ENCODE measurements around the gene TNRC6A. TPM values are rescaled to one million over a fixed set of nuclear protein-coding genes. Genes with fewer than 3 reads are reported as not detected.

The TNRC6A gene
- total and polyA plus RNA-seq, 3 experiments from 2014 or later, result 11.4 to 44.0 (median 40.4) TPM

DNA sequence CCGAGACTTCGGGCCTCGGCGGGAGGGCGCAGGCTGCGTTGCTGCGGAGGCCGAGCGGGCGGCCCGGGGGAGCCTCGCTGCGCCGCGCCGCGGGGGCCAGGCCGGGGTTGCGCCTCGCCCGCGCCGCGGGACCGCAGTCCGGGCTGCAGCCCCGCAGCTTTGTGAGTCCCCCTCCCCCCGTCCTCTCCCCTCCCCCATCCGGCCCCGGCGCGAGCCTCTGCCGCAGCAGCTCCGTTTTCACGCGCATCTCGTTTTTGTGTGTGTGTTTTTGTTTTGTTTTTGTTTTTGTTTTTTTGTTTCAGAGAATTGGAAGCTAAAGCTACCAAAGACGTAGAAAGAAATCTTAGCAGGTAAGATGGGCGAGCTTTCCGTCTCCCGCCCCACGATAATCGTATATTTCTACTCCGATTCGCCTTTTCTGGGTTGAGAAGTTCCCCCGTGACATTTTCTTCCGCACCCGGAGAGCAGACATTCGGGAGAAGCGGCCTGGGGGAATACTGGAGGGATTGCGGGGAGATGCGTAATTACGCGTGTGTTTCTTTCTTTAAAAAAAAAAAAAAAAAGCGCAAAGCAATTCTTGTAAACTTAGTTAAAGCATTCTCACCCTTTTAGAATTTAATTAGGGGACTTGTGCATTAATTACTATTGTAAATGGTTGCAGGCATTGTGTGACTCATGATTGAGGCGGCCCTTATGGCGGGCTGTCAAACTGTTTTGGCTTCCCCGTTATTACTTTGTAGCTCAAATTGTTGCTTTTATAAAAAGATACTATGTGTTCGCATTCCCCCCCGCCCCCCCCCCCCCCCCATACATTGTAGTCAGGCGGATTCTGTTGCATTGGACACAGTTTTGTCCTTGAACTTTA is 732 bp downstream of the TNRC6A start:
- Histone ChIP-seq H3K4me1 (ENCODE audit: insufficient read depth, low read length) (peaks cover 37% of the 10 kb centered on the region), H3K27ac (ENCODE audit: low read depth, low read length) (peak overlapping the region; percentile 95), H3K9me3 (ENCODE audit: low read length) (no peaks in the 10 kb centered on the region), H3K4me3 (ENCODE audit: low read length) (peak overlapping the region; percentile 94), H3K36me3 (ENCODE audit: insufficient read depth, low read length) (no peaks in the 10 kb centered on the region), H3K27me3 (ENCODE audit: insufficient read depth, low read length, poor library complexity, severe bottlenecking) (no peaks in the 10 kb centered on the region)
- H3K27me3 Mint-ChIP-seq, result peaks cover 0 to 6% of the 10 kb centered on the region in 2 donors
- H3K27ac Mint-ChIP-seq, result peak overlapping the region; percentile 94 to 99 (median 98)
- peaks cover 0 to 3% (median 0%) of the 10 kb centered on the region in 5 donors for H3K9me3 Mint-ChIP-seq
- ChIA-PET CTCF (interaction anchor here (1.3 kb wide), 1 partner anchor 13 kb away, joined by 3 read pairs; no protein-coding TSS in a partner anchor), POLR2A (interaction anchor here (0.6 to 1.2 kb wide), 9 partner anchors 9 to 1226 kb away, joined by 3 to 6 read pairs (median 4); partner anchors contain the start of gene ARHGAP17)
- peaks cover 46 to 67% (median 59%) of the 10 kb centered on the region in 3 donors for H3K4me1 Mint-ChIP-seq
- peak in 3 of 5 donors; percentile 26 to 57 (median 27) for DNase-seq
- H3K36me3 Mint-ChIP-seq, result peaks cover 0 to 37% (median 5%) of the 10 kb centered on the region in 3 donors
- peak overlapping the region; percentile 93 to 100 (median 98) for H3K4me3 Mint-ChIP-seq

DNA sequence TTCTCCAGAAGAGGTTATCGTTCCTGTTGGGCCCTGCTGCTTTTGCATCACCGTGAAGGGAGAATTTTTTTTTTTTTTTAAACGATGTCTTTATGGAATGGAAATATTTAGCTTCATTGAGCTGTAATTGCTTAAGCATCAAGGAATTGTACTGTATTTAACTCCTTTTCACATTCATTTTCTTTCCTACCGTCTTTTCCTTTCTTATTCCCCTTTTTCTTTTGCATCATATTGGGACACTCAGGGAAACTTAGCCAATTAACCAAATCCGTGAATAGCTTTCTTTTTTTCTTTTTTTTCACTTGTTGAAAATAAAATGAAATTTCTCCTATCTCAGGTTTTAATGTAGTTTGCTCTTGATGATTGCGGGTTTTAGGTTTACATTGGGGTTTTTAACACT is 1.5 kb downstream of the TNRC6A start:
- Mint-ChIP-seq H3K4me3 (peak overlapping the region; percentile 88 to 100 (median 98)), H3K36me3 (peaks cover 0 to 37% (median 5%) of the 10 kb centered on the region in 3 donors), H3K27ac (peak overlapping the region; percentile 61 to 99 (median 90)), H3K27me3 (peaks cover 0 to 6% of the 10 kb centered on the region in 2 donors), H3K9me3 (peaks cover 0 to 3% (median 0%) of the 10 kb centered on the region in 5 donors), H3K4me1 (peaks cover 51 to 73% (median 66%) of the 10 kb centered on the region in 3 donors)
- CTCF ChIA-PET, result interaction anchor here (1.3 kb wide), 1 partner anchor 12 kb away, joined by 3 read pairs; no protein-coding TSS in a partner anchor
- POLR2A ChIA-PET, result interaction anchor here (0.7 to 1.1 kb wide), 2 partner anchors 11 to 41 kb away, joined by 3 read pairs; no protein-coding TSS in a partner anchor
- H3K27me3 ChIP-seq (ENCODE audit: insufficient read depth, low read length, poor library complexity, severe bottlenecking), result no peaks in the 10 kb centered on the region
- no peak overlapping the region for H3K27ac ChIP-seq (ENCODE audit: low read depth, low read length)
- H3K4me1 ChIP-seq (ENCODE audit: insufficient read depth, low read length), result peaks cover 43% of the 10 kb centered on the region
- no peaks in the 10 kb centered on the region for H3K9me3 ChIP-seq (ENCODE audit: low read length)
- no peaks in the 10 kb centered on the region for H3K36me3 ChIP-seq (ENCODE audit: insufficient read depth, low read length)
- DNase-seq, result no peak
- peak overlapping the region; percentile 94 for H3K4me3 ChIP-seq (ENCODE audit: low read length)

- H3K27ac ChIP-seq (ENCODE audit: low read depth, low read length), result peak overlapping the region; percentile 2
- POLR2A ChIA-PET, result interaction anchor here (0.5 kb wide), 1 partner anchor 189 kb away, joined by 3 read pairs; no protein-coding TSS in a partner anchor
- H3K27me3 ChIP-seq (ENCODE audit: insufficient read depth, low read length, poor library complexity, severe bottlenecking), result no peaks in the 10 kb centered on the region
- H3K4me1 ChIP-seq (ENCODE audit: insufficient read depth, low read length), result peaks cover 52% of the 10 kb centered on the region
- Mint-ChIP-seq H3K36me3 (peaks cover 0 to 40% (median 5%) of the 10 kb centered on the region in 3 donors), H3K4me1 (peaks cover 61 to 83% (median 76%) of the 10 kb centered on the region in 3 donors), H3K27ac (peak overlapping the region; percentile 14 to 99 (median 58)), H3K9me3 (peaks cover 0 to 3% (median 0%) of the 10 kb centered on the region in 5 donors), H3K4me3 (peak overlapping the region; percentile 0 to 98 (median 67)), H3K27me3 (peaks cover 0 to 6% of the 10 kb centered on the region in 2 donors)
- no peaks in the 10 kb centered on the region for H3K9me3 ChIP-seq (ENCODE audit: low read length)
- CTCF ChIA-PET, result no interaction called here
- peak overlapping the region; percentile 5 for H3K4me3 ChIP-seq (ENCODE audit: low read length)
- no peaks in the 10 kb centered on the region for H3K36me3 ChIP-seq (ENCODE audit: insufficient read depth, low read length)
- DNase-seq, result peak in 1 of 5 donors; percentile 43
Observed at GRCh38 chr16:24731722-24732419, 2.4 kb downstream of the TNRC6A start.

DNA sequence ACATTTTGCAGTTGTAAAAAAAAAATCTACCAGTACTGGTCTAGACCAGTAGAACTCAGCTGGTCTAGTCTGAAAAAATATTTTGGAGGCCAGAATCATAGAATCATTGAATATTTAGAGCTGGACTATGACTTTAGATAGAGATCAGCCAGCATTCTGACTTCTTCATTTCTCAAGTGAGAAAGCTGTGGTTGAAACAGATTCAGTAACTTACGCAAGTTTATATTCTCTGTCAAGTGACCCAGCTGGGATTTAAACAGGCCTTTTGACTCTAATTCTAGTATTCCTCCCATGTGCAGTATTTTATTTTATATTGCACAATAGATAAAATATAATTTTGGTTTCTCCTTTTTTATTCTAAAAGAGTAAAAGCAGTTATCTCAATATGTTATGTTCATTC is 4.9 kb downstream of the TNRC6A start:
- no peak overlapping the region for H3K4me3 ChIP-seq (ENCODE audit: low read length)
- H3K4me3 Mint-ChIP-seq, result no peak overlapping the region
- peaks cover 70% of the 10 kb centered on the region for H3K4me1 ChIP-seq (ENCODE audit: insufficient read depth, low read length)
- peaks cover 74 to 92% (median 89%) of the 10 kb centered on the region in 3 donors for H3K4me1 Mint-ChIP-seq
- H3K27ac Mint-ChIP-seq, result peak overlapping the region in 2 of 8 donors; percentile 54 to 87
- H3K9me3 Mint-ChIP-seq, result no peaks in the 10 kb centered on the region
- H3K9me3 ChIP-seq (ENCODE audit: low read length), result no peaks in the 10 kb centered on the region
- H3K27me3 ChIP-seq (ENCODE audit: insufficient read depth, low read length, poor library complexity, severe bottlenecking), result no peaks in the 10 kb centered on the region
- no peak overlapping the region for H3K27ac ChIP-seq (ENCODE audit: low read depth, low read length)
- no peaks in the 10 kb centered on the region for H3K36me3 ChIP-seq (ENCODE audit: insufficient read depth, low read length)
- DNase-seq, result no peak
- POLR2A ChIA-PET, result no interaction called here
- no peaks in the 10 kb centered on the region for H3K27me3 Mint-ChIP-seq
- peaks cover 0 to 46% (median 5%) of the 10 kb centered on the region in 3 donors for H3K36me3 Mint-ChIP-seq
- CTCF ChIA-PET, result interaction anchor here (0.6 kb wide), 1 partner anchor 15 kb away, joined by 3 read pairs; no protein-coding TSS in a partner anchor

- CTCF ChIA-PET, result no interaction called here
- peaks cover 78% of the 10 kb centered on the region for H3K4me1 ChIP-seq (ENCODE audit: insufficient read depth, low read length)
Observed at GRCh38 chr16:24736758-24737157, 7.3 kb downstream of the TNRC6A start.

DNA sequence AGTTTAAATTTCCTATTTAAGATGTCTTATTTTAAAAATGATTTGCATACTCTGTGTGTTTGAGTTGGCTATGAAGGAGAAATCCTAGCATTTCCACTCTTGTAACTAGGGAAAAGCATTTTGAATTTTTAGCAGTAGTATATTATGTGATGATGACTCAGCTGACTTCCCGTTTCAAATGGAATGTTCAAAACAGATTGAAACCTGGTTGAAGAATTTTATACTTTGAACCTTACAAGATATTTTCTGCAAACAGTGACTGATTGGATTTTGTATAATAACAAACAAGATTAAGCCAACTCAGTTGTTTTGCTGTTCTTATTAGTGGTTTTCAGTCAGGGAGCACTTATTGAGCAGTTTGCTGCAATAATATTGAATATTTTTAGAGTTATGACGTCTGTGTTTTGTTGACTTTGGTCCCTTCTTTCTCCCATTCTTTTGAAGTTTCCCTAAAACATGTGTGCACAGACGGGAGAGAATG is 8.0 kb downstream of the TNRC6A start:
- H3K36me3 ChIP-seq (ENCODE audit: insufficient read depth, low read length), result no peaks in the 10 kb centered on the region
- no peaks in the 10 kb centered on the region for H3K27me3 Mint-ChIP-seq
- H3K4me1 ChIP-seq (ENCODE audit: insufficient read depth, low read length), result peaks cover 78% of the 10 kb centered on the region
- CTCF ChIA-PET, result no interaction called here
- no peak for DNase-seq
- peak overlapping the region in 2 of 7 donors; percentile 0 to 36 for H3K4me3 Mint-ChIP-seq
- peaks cover 0 to 50% (median 7%) of the 10 kb centered on the region in 3 donors for H3K36me3 Mint-ChIP-seq
- H3K9me3 Mint-ChIP-seq, result no peaks in the 10 kb centered on the region
- H3K27ac Mint-ChIP-seq, result peak overlapping the region in 4 of 8 donors; percentile 0 to 44 (median 10)
- no peak overlapping the region for H3K27ac ChIP-seq (ENCODE audit: low read depth, low read length)
- H3K27me3 ChIP-seq (ENCODE audit: insufficient read depth, low read length, poor library complexity, severe bottlenecking), result no peaks in the 10 kb centered on the region
- H3K9me3 ChIP-seq (ENCODE audit: low read length), result no peaks in the 10 kb centered on the region
- H3K4me1 Mint-ChIP-seq, result peaks cover 82 to 99% (median 98%) of the 10 kb centered on the region in 3 donors
- POLR2A ChIA-PET, result no interaction called here
- H3K4me3 ChIP-seq (ENCODE audit: low read length), result no peak overlapping the region

More at GRCh38 chr16:24736758-24737157, 7.3 kb downstream of the TNRC6A start:
- POLR2A ChIA-PET, result no interaction called here
- Mint-ChIP-seq H3K4me1 (peaks cover 82 to 99% (median 98%) of the 10 kb centered on the region in 3 donors), H3K9me3 (no peaks in the 10 kb centered on the region), H3K27me3 (no peaks in the 10 kb centered on the region), H3K36me3 (peaks cover 0 to 52% (median 11%) of the 10 kb centered on the region in 3 donors), H3K27ac (peak overlapping the region in 2 of 8 donors; percentile 58 to 67), H3K4me3 (peak overlapping the region in 3 of 7 donors; percentile 39 to 64 (median 53))
- H3K27ac ChIP-seq (ENCODE audit: low read depth, low read length), result no peak overlapping the region
- DNase-seq, result no peak
- H3K27me3 ChIP-seq (ENCODE audit: insufficient read depth, low read length, poor library complexity, severe bottlenecking), result no peaks in the 10 kb centered on the region
- H3K9me3 ChIP-seq (ENCODE audit: low read length), result no peaks in the 10 kb centered on the region
- H3K4me3 ChIP-seq (ENCODE audit: low read length), result no peak overlapping the region
- no peaks in the 10 kb centered on the region for H3K36me3 ChIP-seq (ENCODE audit: insufficient read depth, low read length)

GRCh38 chr16:24737916-24738594 is 8.6 kb downstream of the TNRC6A start:
- H3K36me3 Mint-ChIP-seq, result peaks cover 0 to 50% (median 7%) of the 10 kb centered on the region in 3 donors
- ChIA-PET POLR2A (no interaction called here), CTCF (no interaction called here)
- Histone ChIP-seq H3K9me3 (ENCODE audit: low read length) (no peaks in the 10 kb centered on the region), H3K27me3 (ENCODE audit: insufficient read depth, low read length, poor library complexity, severe bottlenecking) (no peaks in the 10 kb centered on the region), H3K36me3 (ENCODE audit: insufficient read depth, low read length) (no peaks in the 10 kb centered on the region), H3K27ac (ENCODE audit: low read depth, low read length) (no peak overlapping the region), H3K4me3 (ENCODE audit: low read length) (no peak overlapping the region), H3K4me1 (ENCODE audit: insufficient read depth, low read length) (peaks cover 78% of the 10 kb centered on the region)
- H3K4me3 Mint-ChIP-seq, result peak overlapping the region in 5 of 7 donors; percentile 10 to 54 (median 36)
- DNase-seq, result no peak
- H3K4me1 Mint-ChIP-seq, result peaks cover 82 to 100% (median 98%) of the 10 kb centered on the region in 3 donors
- no peaks in the 10 kb centered on the region for H3K27me3 Mint-ChIP-seq
- H3K27ac Mint-ChIP-seq, result peak overlapping the region in 5 of 8 donors; percentile 0 to 63 (median 24)
- H3K9me3 Mint-ChIP-seq, result no peaks in the 10 kb centered on the region

All from CD8-positive, alpha-beta memory T cell (primary cell).